Ascending aorta (tissue), 2 donors: ENCODE data around the gene ASPDH. TPM values are rescaled to one million over a fixed set of nuclear protein-coding genes. Genes with fewer than 3 reads are reported as not detected.

ENCODE experiments used
- DNase-seq, 2 donors: peaks; one replicate each; pipeline ENCODE4 v3.0.0-alpha.2; 2019; ENCODE audit warnings: low spot score in 2 of 2
- H3K27ac ChIP-seq, 2 donors: fragments of 200-600 bp; sonication (generic); one replicate each; pipeline ENCODE4 v1.5.1; 2016 to 2017; ENCODE audit warnings: mild to moderate bottlenecking in 1 of 2
- H3K27me3 ChIP-seq: fragments of 200-600 bp; sonication (generic); one replicate; pipeline ENCODE4 v1.5.1; 2017
- H3K36me3 ChIP-seq, 2 donors: fragments of 200-600 bp; sonication (generic); one replicate each; pipeline ENCODE4 v1.5.1; 2016
- H3K4me1 ChIP-seq, 2 donors: fragments of 200-600 bp; sonication (generic); one replicate each; pipeline ENCODE4 v1.5.1; 2016 to 2017; ENCODE audit warnings: mild to moderate bottlenecking in 1 of 2
- H3K4me3 ChIP-seq, 2 donors: fragments of 200-600 bp; sonication (generic); one replicate each; pipeline ENCODE4 v1.5.1; 2016 to 2017; ENCODE audit warnings: mild to moderate bottlenecking in 1 of 2
- H3K9me3 ChIP-seq, 2 donors: fragments of 200-600 bp; sonication (generic); one replicate each; pipeline ENCODE4 v1.5.1; 2016
- intact Hi-C: fragments of 100-400 bp; cut with DNase I; formaldehyde crosslinking; loops from one replicate; pipeline ENCODE4 v1.15.1; 2023
- total RNA-seq: library from RNA; depleted of rRNA; stranded (reverse); fragments of >200 nt; gene quantifications from one replicate; pipeline ENCODE4 v1.1.0, GENCODE V29; 2016
- TF ChIP-seq, protein P1 (sequence below), 3 experiments: fragments of 200-600 bp in 2 of 3; fragments of 450-650 bp in 1 of 3; sonication (generic) in 2 of 3; IDR thresholded peaks; one replicate each; pipeline ENCODE4 v1.5.1; 2016 to 2019; ENCODE audit warnings: antibody characterized with exemption in 3 of 3, mild to moderate bottlenecking in 1 of 3, moderate library complexity in 1 of 3

The ASPDH gene
- not detected for total RNA-seq

DNA sequence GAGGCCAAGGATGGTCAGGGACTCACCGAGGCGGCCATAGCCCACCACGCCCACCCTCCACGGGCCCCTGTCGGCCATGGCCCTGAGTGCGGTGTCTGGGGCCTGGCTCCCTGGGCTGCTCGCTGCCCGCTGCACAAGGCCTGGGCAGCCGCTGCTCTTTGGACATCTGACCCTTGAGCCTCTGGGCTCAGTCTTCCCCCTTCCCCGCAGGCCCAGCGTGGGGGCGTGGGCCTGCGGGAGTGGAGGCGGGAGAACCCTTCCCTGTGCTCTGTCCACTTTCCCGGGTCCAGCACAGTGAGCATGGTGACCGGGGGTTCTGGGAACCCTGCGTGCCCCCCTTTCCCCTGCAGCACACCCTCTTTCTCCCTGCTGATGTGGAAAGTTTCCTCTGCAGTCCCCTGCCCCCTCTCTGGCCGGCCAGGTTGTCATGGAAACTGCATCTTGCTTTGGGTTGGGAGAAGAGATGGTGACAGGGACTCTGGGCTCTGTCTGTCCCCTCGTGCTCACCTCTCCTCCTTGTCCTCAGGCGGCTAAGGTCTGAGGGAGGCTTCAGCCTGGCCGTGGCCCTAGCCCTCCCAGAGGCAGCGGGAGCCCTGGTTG, at the start of gene ASPDH:
Gene ASPDH (minus strand): TSS at position 168 of the 600 bp plus-strand sequence. CDS start 90 bp downstream, at position 78.
- no peaks in the 10 kb centered on the region for H3K27me3 ChIP-seq
- H3K9me3 ChIP-seq = no peaks in the 10 kb centered on the region
- intact Hi-C loops = loop anchor here (5.0 to 10.0 kb wide), 5 partner anchors 82 to 851 kb away; partner anchors contain the start of genes CLDND2, ETFB, MYBPC2 and MYH14
- H3K4me3 ChIP-seq = no peak within 1 kb of the TSS
- no peak within 1 kb of the TSS for H3K27ac ChIP-seq
- no peaks in the 10 kb centered on the region for H3K36me3 ChIP-seq
- peaks cover 6% of the 10 kb centered on the region in 2 donors for H3K4me1 ChIP-seq
- TF ChIP-seq, protein P1, sequence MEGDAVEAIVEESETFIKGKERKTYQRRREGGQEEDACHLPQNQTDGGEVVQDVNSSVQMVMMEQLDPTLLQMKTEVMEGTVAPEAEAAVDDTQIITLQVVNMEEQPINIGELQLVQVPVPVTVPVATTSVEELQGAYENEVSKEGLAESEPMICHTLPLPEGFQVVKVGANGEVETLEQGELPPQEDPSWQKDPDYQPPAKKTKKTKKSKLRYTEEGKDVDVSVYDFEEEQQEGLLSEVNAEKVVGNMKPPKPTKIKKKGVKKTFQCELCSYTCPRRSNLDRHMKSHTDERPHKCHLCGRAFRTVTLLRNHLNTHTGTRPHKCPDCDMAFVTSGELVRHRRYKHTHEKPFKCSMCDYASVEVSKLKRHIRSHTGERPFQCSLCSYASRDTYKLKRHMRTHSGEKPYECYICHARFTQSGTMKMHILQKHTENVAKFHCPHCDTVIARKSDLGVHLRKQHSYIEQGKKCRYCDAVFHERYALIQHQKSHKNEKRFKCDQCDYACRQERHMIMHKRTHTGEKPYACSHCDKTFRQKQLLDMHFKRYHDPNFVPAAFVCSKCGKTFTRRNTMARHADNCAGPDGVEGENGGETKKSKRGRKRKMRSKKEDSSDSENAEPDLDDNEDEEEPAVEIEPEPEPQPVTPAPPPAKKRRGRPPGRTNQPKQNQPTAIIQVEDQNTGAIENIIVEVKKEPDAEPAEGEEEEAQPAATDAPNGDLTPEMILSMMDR (IDR thresholded peaks at IDR 0.05) = no peak
- DNase-seq = no peak

DNA sequence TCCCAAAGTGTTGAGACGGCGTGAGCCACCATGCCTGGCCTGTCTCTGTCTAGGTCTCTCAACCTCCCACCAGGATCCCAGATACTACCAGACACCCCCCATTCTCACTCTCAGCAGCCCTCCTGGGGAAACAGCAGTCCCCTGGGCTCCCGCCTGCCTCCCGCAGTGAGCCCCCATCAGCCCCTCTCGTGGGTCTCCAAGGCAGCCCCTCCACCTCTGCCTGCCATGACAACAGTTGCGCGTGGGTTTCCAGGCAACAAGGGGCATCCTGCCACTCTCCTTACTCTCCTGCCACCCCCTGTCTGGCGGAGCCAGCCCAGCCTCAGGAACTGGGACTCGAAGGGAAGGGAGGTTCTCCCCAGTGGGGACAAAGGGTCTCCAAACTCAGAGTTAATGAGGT, 49.3 kb upstream of the ASPDH start:
- Histone ChIP-seq H3K27ac (no peak overlapping the region), H3K36me3 (no peaks in the 10 kb centered on the region), H3K9me3 (no peaks in the 10 kb centered on the region), H3K4me3 (no peak overlapping the region), H3K27me3 (peaks cover 8% of the 10 kb centered on the region), H3K4me1 (no peaks in the 10 kb centered on the region)
- TF ChIP-seq, protein P1 (IDR thresholded peaks at IDR 0.05) = no peak
- no peak for DNase-seq
- intact Hi-C loops = no loop called here

GRCh38 chr19:50562329-50562728, 48.6 kb upstream of the ASPDH start:
- no peak for DNase-seq
- H3K27me3 ChIP-seq = peaks cover 5% of the 10 kb centered on the region
- no peak overlapping the region for H3K4me3 ChIP-seq
- no peaks in the 10 kb centered on the region for H3K4me1 ChIP-seq
- no peaks in the 10 kb centered on the region for H3K9me3 ChIP-seq
- no peak overlapping the region for H3K27ac ChIP-seq
- intact Hi-C loops = no loop called here
- TF ChIP-seq, protein P1 (IDR thresholded peaks at IDR 0.05) = no peak
- H3K36me3 ChIP-seq = no peaks in the 10 kb centered on the region

- intact Hi-C loops = no loop called here
- TF ChIP-seq, protein P1 (IDR thresholded peaks at IDR 0.05) = no peak
- peaks cover 0 to 4% of the 10 kb centered on the region in 2 donors for H3K4me1 ChIP-seq
- DNase-seq = no peak
- no peaks in the 10 kb centered on the region for H3K9me3 ChIP-seq
- no peak overlapping the region for H3K4me3 ChIP-seq
- peaks cover 8% of the 10 kb centered on the region for H3K27me3 ChIP-seq
- H3K36me3 ChIP-seq = no peaks in the 10 kb centered on the region
- H3K27ac ChIP-seq = no peak overlapping the region
These were observed 45.9 kb upstream of the ASPDH start for GRCh38 chr19:50559636-50560035.

GRCh38 chr19:50558449-50558848, 44.7 kb upstream of the ASPDH start:
- no peak overlapping the region for H3K4me3 ChIP-seq
- no peaks in the 10 kb centered on the region for H3K9me3 ChIP-seq
- intact Hi-C loops = no loop called here
- peaks cover 0 to 4% of the 10 kb centered on the region in 2 donors for H3K4me1 ChIP-seq
- peaks cover 8% of the 10 kb centered on the region for H3K27me3 ChIP-seq
- TF ChIP-seq, protein P1 (IDR thresholded peaks at IDR 0.05) = no peak
- H3K27ac ChIP-seq = no peak overlapping the region
- H3K36me3 ChIP-seq = no peaks in the 10 kb centered on the region
- DNase-seq = no peak
